ENCODE results near the gene COL4A4. TPM values are rescaled to one million over a fixed set of nuclear protein-coding genes. Genes with fewer than 3 reads are reported as not detected.

COL4A4 gene
- total RNA-seq, 1 experiment from 2014 or later: 3.1 TPM

DNA sequence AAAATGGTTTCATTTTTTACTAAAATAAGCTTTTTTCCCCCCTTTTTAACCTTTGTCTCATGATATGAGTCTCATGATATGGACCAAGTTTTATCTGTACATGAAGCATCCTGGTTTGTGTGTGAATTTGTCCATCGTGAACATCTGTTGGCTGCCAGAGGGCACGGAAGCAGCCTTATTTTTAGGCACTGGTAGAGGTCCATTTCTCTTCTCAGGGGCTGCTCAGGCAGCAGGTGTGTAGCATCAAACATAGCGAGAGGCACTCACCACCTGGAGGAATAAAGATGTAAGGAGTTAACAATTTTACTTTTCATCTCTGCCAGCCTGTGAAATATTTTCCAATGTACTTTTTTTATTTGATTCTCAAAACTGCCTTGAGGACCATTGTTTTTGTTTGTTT lies 193.6 kb downstream of the COL4A4 start (continued):
- no peak for TF ChIP-seq MLX (CRISPR knock-in tag; IDR thresholded peaks at IDR 0.05)
- no peak for TF ChIP-seq SOX15 (CRISPR knock-in tag; IDR thresholded peaks at IDR 0.05)
- TF ChIP-seq TP53 (CRISPR knock-in tag; IDR thresholded peaks at IDR 0.05): no peak
- no peak for TF ChIP-seq GRHL2 (CRISPR knock-in tag; IDR thresholded peaks at IDR 0.05; ENCODE audit: insufficient replicate concordance, severe bottlenecking)
- TF ChIP-seq ZMAT4 (CRISPR knock-in tag; IDR thresholded peaks at IDR 0.05): no peak
- TF ChIP-seq, protein P1, sequence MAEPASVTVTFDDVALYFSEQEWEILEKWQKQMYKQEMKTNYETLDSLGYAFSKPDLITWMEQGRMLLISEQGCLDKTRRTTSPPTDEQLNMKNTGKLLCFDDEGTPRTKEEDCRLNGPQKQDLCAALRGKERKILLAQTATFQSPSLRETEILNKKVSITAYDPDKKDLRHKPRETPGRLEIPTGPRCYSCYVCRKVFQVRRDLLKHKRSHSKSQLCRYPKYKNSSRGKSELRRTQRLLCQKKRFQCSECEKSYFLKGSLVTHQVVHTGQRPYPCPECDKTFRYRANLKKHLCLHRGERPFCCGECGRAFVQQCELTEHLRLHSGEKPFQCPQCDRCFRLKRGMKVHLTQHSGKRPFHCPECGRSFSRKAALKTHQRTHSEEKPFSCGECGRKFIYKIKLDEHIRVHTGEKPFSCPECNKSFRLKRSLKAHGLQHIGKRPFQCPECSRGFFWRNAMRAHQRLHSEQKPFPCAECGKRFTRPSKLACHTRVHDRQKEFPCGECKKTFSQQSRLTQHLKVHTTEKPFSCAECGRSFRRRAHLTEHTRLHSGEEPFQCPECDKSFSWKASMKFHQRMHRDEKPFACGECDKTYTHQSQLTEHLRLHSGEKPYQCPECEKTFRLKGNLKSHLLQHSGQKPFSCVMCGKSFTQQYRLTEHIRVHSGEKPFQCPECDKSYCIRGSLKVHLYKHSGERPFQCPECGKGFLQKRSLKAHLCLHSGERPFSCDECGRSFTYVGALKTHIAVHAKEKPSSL (CRISPR knock-in tag; conservative IDR thresholded peaks at IDR 0.05): no peak
- TF ChIP-seq MYBL2 (CRISPR knock-in tag; IDR thresholded peaks at IDR 0.05): no peak
- no peak for TF ChIP-seq MXD4 (CRISPR knock-in tag; IDR thresholded peaks at IDR 0.05; ENCODE audit: borderline replicate concordance)

- ChIA-PET CTCF (no interaction called here), POLR2A (interaction anchor here (0.7 kb wide), 1 partner anchor 69 kb away, joined by 3 read pairs; no protein-coding TSS in a partner anchor)
- ATAC-seq (no peak), DNase-seq (ENCODE audit: low spot score) (no peak)
- TF ChIP-seq CREM (CRISPR knock-in tag; IDR thresholded peaks at IDR 0.05): no peak
- TF ChIP-seq, protein P1 (CRISPR knock-in tag; conservative IDR thresholded peaks at IDR 0.05): no peak
- no peak for TF ChIP-seq GABPB1 (CRISPR knock-in tag; IDR thresholded peaks at IDR 0.05)
- TF ChIP-seq, protein P2, sequence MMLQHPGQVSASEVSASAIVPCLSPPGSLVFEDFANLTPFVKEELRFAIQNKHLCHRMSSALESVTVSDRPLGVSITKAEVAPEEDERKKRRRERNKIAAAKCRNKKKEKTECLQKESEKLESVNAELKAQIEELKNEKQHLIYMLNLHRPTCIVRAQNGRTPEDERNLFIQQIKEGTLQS (CRISPR knock-in tag; conservative IDR thresholded peaks at IDR 0.05): no peak
- TF ChIP-seq NFATC4 (CRISPR knock-in tag; IDR thresholded peaks at IDR 0.05): no peak
- TF ChIP-seq ZNF138 (CRISPR knock-in tag; conservative IDR thresholded peaks at IDR 0.05): no peak
- TF ChIP-seq ATF1 (CRISPR knock-in tag; IDR thresholded peaks at IDR 0.05): no peak
- no peak for TF ChIP-seq USF2 (CRISPR knock-in tag; IDR thresholded peaks at IDR 0.05)
- no peak for TF ChIP-seq ZNF232 (CRISPR knock-in tag; IDR thresholded peaks at IDR 0.05)
- no peaks in the 10 kb centered on the region for H3K27me3 Mint-ChIP-seq (ENCODE audit: low read depth)
- no peak overlapping the region for H3K27ac Mint-ChIP-seq
- H3K36me3 Mint-ChIP-seq: no peaks in the 10 kb centered on the region
- no peaks in the 10 kb centered on the region for H3K4me1 Mint-ChIP-seq
- H3K9me3 Mint-ChIP-seq: no peaks in the 10 kb centered on the region
- no peak overlapping the region for H3K4me3 Mint-ChIP-seq
Measured at GRCh38 chr2:226969417-226970080, 194.5 kb downstream of the COL4A4 start.

DNA sequence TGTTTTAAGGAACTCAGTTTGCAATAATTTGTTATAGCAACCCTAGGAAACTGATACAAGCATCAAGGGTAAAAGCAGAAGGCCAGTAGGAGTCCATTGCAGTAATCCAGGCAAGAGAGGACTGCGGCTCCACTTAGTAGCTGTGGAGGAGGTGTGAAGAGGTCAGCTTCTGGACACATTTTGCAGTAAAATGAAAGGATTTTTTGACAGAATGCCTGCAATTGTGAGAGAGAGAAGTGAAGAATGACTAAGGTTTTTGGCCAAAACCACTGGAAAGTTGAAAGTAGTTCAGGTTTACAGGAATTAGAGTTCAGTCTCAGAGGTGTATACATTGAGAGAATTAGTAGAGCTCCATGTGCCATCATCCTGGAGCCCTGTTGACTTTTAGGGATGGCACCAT lies 198.6 kb downstream of the COL4A4 start:
- CTCF ChIA-PET: no interaction called here
- H3K9me3 Mint-ChIP-seq: no peaks in the 10 kb centered on the region
- H3K36me3 Mint-ChIP-seq: no peaks in the 10 kb centered on the region
- H3K4me1 Mint-ChIP-seq: no peaks in the 10 kb centered on the region
- POLR2A ChIA-PET: no interaction called here
- H3K27ac Mint-ChIP-seq: no peak overlapping the region
- H3K27me3 Mint-ChIP-seq (ENCODE audit: low read depth): no peaks in the 10 kb centered on the region
- ATAC-seq: no peak
- no peak for DNase-seq (ENCODE audit: low spot score)
- no peak overlapping the region for H3K4me3 Mint-ChIP-seq
- TF ChIP-seq SP1 (CRISPR knock-in tag; conservative IDR thresholded peaks at IDR 0.05): no peak
- no peak for TF ChIP-seq SMAD3 (CRISPR knock-in tag; IDR thresholded peaks at IDR 0.05; ENCODE audit: borderline replicate concordance)
- TF ChIP-seq, protein P3, sequence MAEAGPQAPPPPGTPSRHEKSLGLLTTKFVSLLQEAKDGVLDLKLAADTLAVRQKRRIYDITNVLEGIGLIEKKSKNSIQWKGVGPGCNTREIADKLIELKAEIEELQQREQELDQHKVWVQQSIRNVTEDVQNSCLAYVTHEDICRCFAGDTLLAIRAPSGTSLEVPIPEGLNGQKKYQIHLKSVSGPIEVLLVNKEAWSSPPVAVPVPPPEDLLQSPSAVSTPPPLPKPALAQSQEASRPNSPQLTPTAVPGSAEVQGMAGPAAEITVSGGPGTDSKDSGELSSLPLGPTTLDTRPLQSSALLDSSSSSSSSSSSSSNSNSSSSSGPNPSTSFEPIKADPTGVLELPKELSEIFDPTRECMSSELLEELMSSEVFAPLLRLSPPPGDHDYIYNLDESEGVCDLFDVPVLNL (CRISPR knock-in tag; IDR thresholded peaks at IDR 0.05; ENCODE audit: borderline replicate concordance, low read depth): no peak
- TF ChIP-seq ATF2 (CRISPR knock-in tag; IDR thresholded peaks at IDR 0.05; ENCODE audit: borderline replicate concordance, low read depth): no peak

All from WTC11 (cell line).